ENCODE measurements around the gene ADAMTS9.

ADAMTS9 gene

DNA sequence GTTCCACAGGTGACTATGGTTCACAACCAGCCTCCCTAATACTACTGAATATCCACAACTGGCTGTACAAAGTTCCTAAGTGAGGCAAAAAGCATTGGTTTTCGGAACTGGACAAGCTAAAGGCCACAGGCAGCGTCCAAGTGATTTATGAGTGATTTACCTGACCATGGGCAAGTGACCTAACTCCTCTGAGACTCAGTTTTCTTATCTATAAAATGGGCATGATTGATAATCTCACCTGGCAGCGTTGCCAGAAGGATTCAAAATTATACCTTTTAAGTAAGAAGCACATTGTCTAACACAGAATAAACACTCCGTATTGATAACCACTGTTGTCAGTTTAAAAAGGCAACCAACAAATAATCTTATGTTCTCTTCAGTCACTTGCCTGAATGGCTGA is 29.8 kb downstream of the ADAMTS9 start:
- H3K4me3 ChIP-seq = no peak overlapping the region

GRCh38 chr3:64656544-64656943 is 31.3 kb downstream of the ADAMTS9 start:
- no peak overlapping the region for H3K4me3 ChIP-seq
- no peak overlapping the region for H3K27ac ChIP-seq

More for the DNA sequence above, 29.8 kb downstream of the ADAMTS9 start:
- no peak overlapping the region for H3K27ac ChIP-seq

DNA sequence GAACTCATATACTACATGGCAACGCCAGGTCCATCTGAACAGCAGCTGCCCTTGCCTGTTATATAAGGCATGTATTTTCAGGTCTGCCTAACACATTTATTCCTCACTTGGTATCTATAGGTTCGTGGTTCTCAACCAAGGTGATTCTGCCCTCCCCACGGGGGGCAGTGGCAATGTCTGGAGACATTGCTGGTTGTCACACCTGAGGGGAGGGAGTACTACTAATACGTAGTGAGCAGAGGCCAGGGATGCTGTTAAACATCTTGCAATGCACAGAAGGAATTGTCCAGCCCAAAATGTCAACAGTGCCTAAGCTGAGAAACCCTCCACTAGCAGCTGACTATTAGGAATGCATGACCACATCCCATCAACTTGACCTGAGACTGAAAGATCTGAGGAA is 32.6 kb downstream of the ADAMTS9 start:
- H3K4me3 ChIP-seq = no peak overlapping the region
- no peak overlapping the region for H3K27ac ChIP-seq

DNA sequence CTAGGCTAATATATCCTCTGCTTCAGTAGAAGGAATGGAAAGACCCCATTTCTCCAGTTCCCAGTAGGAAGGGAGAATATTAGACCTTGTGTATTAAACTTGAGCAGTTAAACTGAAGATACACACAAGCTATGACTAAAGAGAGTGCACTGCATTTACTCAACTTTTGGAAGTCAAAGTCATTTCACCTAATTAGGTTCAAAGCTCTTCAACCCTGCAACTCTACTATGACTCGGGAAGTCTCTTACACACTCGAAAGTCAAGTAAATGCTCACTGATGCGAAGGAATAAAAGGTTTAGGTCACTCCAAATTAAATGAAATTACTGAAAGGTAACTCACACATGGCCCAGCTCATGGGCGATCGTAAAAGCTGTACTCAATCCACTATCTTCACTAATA is 33.8 kb downstream of the ADAMTS9 start:
- Histone ChIP-seq H3K27ac (no peak overlapping the region), H3K4me3 (no peak overlapping the region)

- no peak overlapping the region for H3K27ac ChIP-seq
- no peak overlapping the region for H3K4me3 ChIP-seq
Measured at GRCh38 chr3:64653101-64653500, 34.7 kb downstream of the ADAMTS9 start.

DNA sequence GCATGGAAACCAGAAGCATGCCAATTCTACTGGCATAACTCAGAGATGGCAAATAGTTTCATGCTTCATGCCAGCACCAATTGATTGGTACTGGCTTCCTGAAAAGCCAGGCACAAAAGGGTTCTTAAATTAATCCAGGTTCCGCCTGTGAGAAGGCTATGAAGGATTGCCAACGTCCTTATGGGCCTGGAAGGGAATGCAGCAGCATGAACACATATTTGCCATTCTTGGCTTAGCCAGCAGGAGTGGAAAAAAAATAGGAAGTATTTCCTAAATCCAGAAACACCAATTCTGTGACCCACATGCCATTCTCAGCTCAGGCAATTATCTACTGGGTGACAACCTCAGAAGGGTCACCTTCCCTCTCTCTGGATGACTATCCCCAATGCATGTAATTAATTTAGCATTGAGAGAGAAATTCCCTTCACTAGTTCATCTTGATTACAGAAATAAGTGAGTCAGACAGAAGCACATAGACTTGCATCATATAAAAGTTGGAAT is 36.0 kb downstream of the ADAMTS9 start:
- Histone ChIP-seq H3K27ac (peak overlapping the region in 2 of 21 experiments; percentile 11 to 26), H3K4me3 (no peak overlapping the region)

DNA sequence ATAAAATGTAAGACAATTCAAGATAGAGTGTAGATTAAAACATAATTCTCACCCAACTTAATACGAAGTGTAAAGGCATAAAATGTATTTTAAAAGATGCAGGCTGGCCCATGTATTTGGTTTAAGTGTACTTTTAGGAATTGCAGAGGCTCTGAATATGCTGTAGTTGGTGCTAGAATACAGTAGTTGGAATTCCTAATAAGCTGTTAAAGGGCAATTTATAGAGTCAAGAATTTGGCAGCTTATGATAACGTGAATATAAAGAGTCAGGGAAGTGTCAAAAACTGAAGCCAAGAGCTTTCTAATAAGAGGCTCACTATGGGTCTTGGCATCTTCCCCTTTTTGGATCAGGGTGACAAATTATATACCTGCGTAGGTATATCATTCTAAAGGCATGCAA is 36.5 kb downstream of the ADAMTS9 start:
- H3K27ac ChIP-seq = peak overlapping the region in 2 of 21 experiments; percentile 11 to 26
- no peak overlapping the region for H3K4me3 ChIP-seq

DNA sequence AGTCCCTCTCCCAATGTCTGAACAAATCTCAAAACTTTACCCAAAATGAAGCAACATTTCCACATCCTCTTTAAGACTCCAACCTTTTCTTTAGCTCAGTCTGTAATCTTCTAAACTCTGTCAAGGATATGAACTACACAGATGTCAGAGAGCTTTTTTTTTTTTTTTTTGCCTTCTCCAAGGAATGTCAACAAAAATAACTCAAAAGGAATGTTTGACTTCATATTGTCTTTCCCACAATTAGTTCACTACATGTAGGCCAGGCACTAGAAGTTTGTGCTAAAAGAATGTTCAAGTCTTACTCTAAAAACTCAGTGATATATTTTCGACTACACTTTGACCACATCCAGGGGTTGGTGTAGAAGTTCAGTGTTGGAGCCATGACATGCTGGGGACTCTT is 37.1 kb downstream of the ADAMTS9 start:
- Histone ChIP-seq H3K27ac (peak overlapping the region in 2 of 21 experiments; percentile 25 to 26), H3K4me3 (no peak overlapping the region)

DNA sequence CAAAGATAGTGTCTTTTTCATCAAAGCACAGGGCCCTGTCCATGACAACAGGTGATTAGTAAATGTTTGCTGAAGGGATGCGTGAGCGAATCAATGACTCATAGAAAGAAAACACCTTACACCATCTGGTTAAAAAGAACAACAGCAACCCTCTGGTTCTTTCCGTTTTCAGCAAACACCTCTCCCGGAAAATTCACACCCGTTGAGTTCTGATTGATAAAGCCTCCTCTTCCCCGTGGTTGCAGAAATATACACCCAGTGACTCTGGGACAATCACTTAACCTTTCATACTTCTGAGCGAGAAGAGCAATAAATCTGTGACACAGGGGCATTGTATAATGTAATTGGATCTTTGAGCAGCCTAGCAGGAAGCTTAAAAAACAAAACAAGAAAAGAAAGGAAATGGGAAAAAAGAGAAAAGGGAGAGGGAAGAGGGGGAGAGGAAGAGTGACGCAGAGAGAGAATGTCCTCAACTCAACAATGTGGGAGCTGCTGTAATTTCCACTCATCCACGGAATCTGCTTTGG is 37.6 kb downstream of the ADAMTS9 start:
- peak overlapping the region in 2 of 21 experiments; percentile 25 to 26 for H3K27ac ChIP-seq
- H3K4me3 ChIP-seq = no peak overlapping the region

GRCh38 chr3:64648927-64649906 is 38.6 kb downstream of the ADAMTS9 start:
- Histone ChIP-seq H3K4me3 (no peak overlapping the region), H3K27ac (no peak overlapping the region)

- Histone ChIP-seq H3K4me3 (no peak overlapping the region), H3K27ac (no peak overlapping the region)
Measured at GRCh38 chr3:64647825-64648224, 40.0 kb downstream of the ADAMTS9 start.

DNA sequence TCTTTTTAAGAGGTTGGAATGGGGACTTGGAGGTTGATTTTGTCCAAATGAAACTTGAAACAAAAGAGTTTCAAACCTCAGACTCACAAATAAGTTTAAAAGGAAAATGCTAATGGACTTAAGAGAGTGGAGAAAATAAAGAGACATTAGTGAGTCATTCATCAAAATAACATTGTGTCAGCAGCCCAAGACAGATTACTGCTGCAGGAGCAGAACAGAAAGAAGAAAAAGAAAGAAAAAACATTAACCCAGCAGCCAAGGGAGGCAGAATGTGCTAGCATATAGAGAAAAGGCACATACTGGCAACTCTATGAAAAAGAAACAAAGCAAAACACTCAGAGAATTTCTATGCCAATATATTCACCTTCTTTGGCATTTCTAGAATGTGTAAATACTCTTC is 42.6 kb downstream of the ADAMTS9 start:
- H3K27ac ChIP-seq = no peak overlapping the region

DNA sequence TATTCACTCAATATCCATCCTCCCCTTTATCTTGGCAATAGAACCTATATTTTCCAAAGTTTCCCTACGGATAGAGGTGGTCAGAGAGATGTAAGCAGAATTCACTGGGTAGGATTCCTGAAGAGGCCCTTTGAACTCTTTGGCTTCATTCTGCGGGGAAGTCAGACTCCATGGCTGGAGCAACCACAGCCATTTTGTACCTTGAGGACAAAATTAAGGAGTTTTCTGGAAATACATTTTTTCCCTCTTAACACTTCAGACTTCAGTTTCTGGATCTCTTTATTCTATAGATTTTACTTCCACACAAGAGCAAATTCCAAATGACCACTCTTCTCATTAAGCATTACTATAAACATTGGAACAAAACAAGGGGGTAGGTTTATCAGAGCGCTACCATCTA is 43.3 kb downstream of the ADAMTS9 start:
- no peak overlapping the region for H3K4me3 ChIP-seq
- no peak overlapping the region for H3K27ac ChIP-seq

More for the DNA sequence above, 42.6 kb downstream of the ADAMTS9 start:
- H3K4me3 ChIP-seq = no peak overlapping the region

GRCh38 chr3:64642327-64643151 is 45.3 kb downstream of the ADAMTS9 start:
- Histone ChIP-seq H3K4me3 (no peak overlapping the region), H3K27ac (no peak overlapping the region)

DNA sequence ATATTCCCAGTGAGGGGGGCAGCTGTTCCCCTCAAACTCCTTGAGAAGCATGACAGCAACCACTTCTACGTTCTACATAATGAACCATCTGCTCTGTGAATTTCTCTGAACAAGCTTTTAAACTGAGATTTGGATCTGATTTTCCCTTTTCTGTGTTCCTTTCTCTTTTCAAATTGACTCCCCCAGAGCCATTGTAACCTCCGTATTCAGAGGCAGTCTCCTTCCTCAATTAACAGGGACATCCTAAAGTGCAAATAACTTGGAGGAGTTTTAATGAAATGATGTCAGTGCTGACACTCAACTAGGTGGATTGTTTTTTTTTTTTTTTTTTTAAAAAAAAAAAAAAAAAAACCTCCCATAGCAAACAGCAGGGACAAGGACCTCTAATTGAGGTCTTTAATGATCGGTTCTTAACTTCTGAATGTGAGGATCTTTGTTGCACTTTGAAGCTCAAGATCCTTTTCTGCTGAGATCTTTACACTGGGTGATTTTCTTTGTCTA is 48.8 kb downstream of the ADAMTS9 start:
- no peak overlapping the region for H3K27ac ChIP-seq
- H3K4me3 ChIP-seq = no peak overlapping the region

DNA sequence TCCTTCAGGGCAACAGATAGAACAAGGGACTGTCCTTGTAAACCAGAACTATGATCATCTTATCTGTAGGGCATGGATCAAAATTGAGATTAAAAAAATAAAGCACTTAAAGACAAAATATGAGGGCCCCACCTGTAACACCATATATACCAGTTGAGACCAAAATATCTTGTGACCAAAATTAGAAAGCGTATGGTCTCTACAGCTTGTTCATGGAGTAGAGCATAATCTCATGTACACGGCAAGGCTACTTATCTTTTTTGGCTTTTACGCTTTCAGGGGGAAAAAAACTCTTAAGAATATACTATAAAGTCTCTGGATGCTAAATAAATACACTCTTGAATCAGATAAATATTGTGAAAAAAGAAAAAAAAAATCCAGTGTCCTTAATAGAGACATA is 49.3 kb downstream of the ADAMTS9 start:
- Histone ChIP-seq H3K27ac (no peak overlapping the region), H3K4me3 (no peak overlapping the region)

DNA sequence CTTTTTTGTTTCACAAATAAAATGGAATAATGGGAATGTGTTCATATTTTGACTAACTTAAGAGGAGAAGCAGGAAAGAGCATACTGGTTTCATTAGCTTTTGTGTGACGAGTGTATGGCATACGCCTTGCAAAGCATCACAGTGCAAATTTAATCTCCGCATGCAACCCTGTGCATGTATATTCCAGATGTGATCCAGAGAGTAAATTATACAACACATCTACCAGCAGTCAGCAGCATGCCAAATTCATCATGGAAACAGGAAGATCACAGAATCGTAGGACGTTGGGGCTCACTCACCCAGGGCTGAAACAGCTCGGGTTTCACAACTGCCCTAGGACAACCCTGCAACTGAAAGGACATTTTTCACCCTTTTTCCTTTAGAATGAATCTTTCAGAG is 53.4 kb downstream of the ADAMTS9 start:
- Histone ChIP-seq H3K27ac (no peak overlapping the region), H3K4me3 (no peak overlapping the region)

DNA sequence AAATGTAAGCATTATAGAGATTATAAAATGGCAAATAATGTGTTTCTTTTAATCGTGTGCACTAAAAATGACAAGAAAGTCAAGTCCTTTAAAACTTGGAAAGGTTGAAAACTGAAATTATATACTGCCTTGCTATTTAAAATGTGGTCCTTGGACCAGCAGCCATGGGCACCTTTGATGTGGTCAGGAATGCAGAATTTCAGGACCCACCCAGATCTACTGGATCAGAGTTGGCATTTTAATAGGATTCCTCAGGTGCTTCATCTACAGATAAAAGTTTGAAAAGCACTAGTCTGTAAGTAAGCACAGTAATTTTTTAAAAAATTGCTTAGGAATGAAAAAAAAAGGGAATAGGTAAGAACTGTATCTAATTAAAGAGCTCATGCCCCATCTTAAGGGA is 55.8 kb downstream of the ADAMTS9 start:
- Histone ChIP-seq H3K4me3 (no peak overlapping the region), H3K27ac (no peak overlapping the region)

GRCh38 chr3:64627471-64628321 is 60.1 kb downstream of the ADAMTS9 start:
- Histone ChIP-seq H3K27ac (no peak overlapping the region), H3K4me3 (no peak overlapping the region)

All from skin epidermis (tissue), 12 donors.